WTC11 (cell line): ENCODE measurements around the gene SPHK1. TPM values are rescaled to one million over a fixed set of nuclear protein-coding genes. Genes with fewer than 3 reads are reported as not detected.

Experiments
- ATAC-seq: fragments of 200-7000 bp; cut with Tn5 transposase; 2 replicates; pipeline ENCODE4 v1.10.0; 2021; ENCODE audit warnings: mild to moderate bottlenecking, moderate library complexity
- CTCF ChIA-PET: fragments of 300-600 bp; sonication (Branson Sonifier 250); formaldehyde crosslinking; loops from one replicate; lab custom pipeline; 2021; ENCODE audit warnings: antibody characterized with exemption; lab: Charles Lee
- POLR2A ChIA-PET: fragments of 350-600 bp; sonication (Branson Sonifier 250); formaldehyde crosslinking; loops from one replicate; lab custom pipeline; 2021; ENCODE audit warnings: antibody characterized with exemption; lab: Charles Lee
- DNase-seq: peaks from one replicate; pipeline ENCODE4 v3.0.0; 2021; ENCODE audit warnings: low spot score
- H3K27ac Mint-ChIP-seq: 2 replicates; pipeline ENCODE4 v1.8.0; 2021; ENCODE audit warnings: mixed read lengths
- H3K27me3 Mint-ChIP-seq: 2 replicates; pipeline ENCODE4 v1.8.0; 2021; ENCODE audit warnings: low read depth, mild to moderate bottlenecking, moderate library complexity, mixed read lengths
- H3K36me3 Mint-ChIP-seq: 2 replicates; pipeline ENCODE4 v1.8.0; 2021; ENCODE audit warnings: mixed read lengths
- H3K4me1 Mint-ChIP-seq: 2 replicates; pipeline ENCODE4 v1.8.0; 2022; ENCODE audit warnings: mixed read lengths
- H3K4me3 Mint-ChIP-seq: 2 replicates; pipeline ENCODE4 v1.8.0; 2021; ENCODE audit warnings: mild to moderate bottlenecking, moderate library complexity, mixed read lengths
- H3K9me3 Mint-ChIP-seq: 2 replicates; pipeline ENCODE4 v1.8.0; 2021; ENCODE audit warnings: mixed read lengths
- ATF1 ChIP-seq: sonication (generic); formaldehyde crosslinking; IDR thresholded peaks from 2 replicates; pipeline ENCODE4 v1.8.1; 2023; ENCODE audit warnings: mild to moderate bottlenecking, moderate library complexity, missing genetic modification reagents
- CBFB ChIP-seq: sonication (generic); formaldehyde crosslinking; IDR thresholded peaks from 2 replicates; pipeline ENCODE4 v1.8.1; 2022; ENCODE audit warnings: mild to moderate bottlenecking, low read depth, missing genetic modification reagents
- CREB1 ChIP-seq: sonication (generic); formaldehyde crosslinking; IDR thresholded peaks from 2 replicates; pipeline ENCODE4 v1.8.0; 2023; ENCODE audit warnings: mild to moderate bottlenecking, missing genetic modification reagents
- ESRRA ChIP-seq: sonication (generic); formaldehyde crosslinking; IDR thresholded peaks from 2 replicates; pipeline ENCODE4 v1.8.1; 2022; ENCODE audit warnings: mild to moderate bottlenecking, missing genetic modification reagents, borderline replicate concordance
- HMGA2 ChIP-seq: fragments of 250-450 bp; sonication (Bioruptor Pico); IDR thresholded peaks from 2 replicates; pipeline ENCODE4 v1.4.0; 2021; ENCODE audit warnings: mild to moderate bottlenecking, moderate library complexity
- NFYB ChIP-seq: sonication (generic); formaldehyde crosslinking; conservative IDR thresholded peaks from 2 replicates; pipeline ENCODE4 v1.8.0; 2022; ENCODE audit warnings: low read depth, missing genetic modification reagents
- NR3C1 ChIP-seq: sonication (generic); formaldehyde crosslinking; conservative IDR thresholded peaks from 2 replicates; pipeline ENCODE4 v1.8.1; 2023; ENCODE audit warnings: low read depth, mild to moderate bottlenecking, missing genetic modification reagents
- TCF7 ChIP-seq: sonication (generic); formaldehyde crosslinking; IDR thresholded peaks from 2 replicates; pipeline ENCODE4 v1.8.0; 2022; ENCODE audit warnings: mild to moderate bottlenecking, low read depth, missing genetic modification reagents, moderate library complexity
- TEAD4 ChIP-seq: sonication (generic); formaldehyde crosslinking; IDR thresholded peaks from 2 replicates; pipeline ENCODE4 v1.8.0; 2022; ENCODE audit warnings: mild to moderate bottlenecking, missing genetic modification reagents
- TP53 ChIP-seq: sonication (generic); formaldehyde crosslinking; IDR thresholded peaks from 2 replicates; pipeline ENCODE4 v1.8.1; 2023; ENCODE audit warnings: mild to moderate bottlenecking, missing genetic modification reagents
- ZNF396 ChIP-seq: fragments of 250-450 bp; sonication (Bioruptor Pico); IDR thresholded peaks from 2 replicates; pipeline ENCODE4 v1.8.0; 2021; ENCODE audit warnings: mild to moderate bottlenecking, moderate library complexity, borderline replicate concordance
- total RNA-seq: library from RNA; stranded (reverse); gene quantifications from 3 replicates; pipeline ENCODE4 v1.2.3, GENCODE V29; 2021
- TF ChIP-seq, protein P1 (sequence below): sonication (generic); formaldehyde crosslinking; IDR thresholded peaks from 2 replicates; pipeline ENCODE4 v1.8.1; 2022; ENCODE audit warnings: missing genetic modification reagents, borderline replicate concordance
- TF ChIP-seq, protein P2 (sequence below): fragments of 250-450 bp; sonication (Bioruptor Pico); IDR thresholded peaks from 2 replicates; pipeline ENCODE4 v1.9.0; 2021; ENCODE audit warnings: mild to moderate bottlenecking, borderline replicate concordance
- TF ChIP-seq, protein P3 (sequence below): sonication (generic); formaldehyde crosslinking; IDR thresholded peaks from 2 replicates; pipeline ENCODE4 v1.8.0; 2022; ENCODE audit warnings: missing genetic modification reagents
- TF ChIP-seq, protein P4 (sequence below): sonication (generic); formaldehyde crosslinking; IDR thresholded peaks from 2 replicates; pipeline ENCODE4 v1.8.0; 2022; ENCODE audit warnings: mild to moderate bottlenecking, missing genetic modification reagents
- TF ChIP-seq, protein P5 (sequence below): sonication (generic); formaldehyde crosslinking; IDR thresholded peaks from 2 replicates; pipeline ENCODE4 v1.8.0; 2023; ENCODE audit warnings: missing genetic modification reagents

SPHK1 gene
- total RNA-seq, 1 experiment from 2014 or later, result 2.5 TPM

DNA sequence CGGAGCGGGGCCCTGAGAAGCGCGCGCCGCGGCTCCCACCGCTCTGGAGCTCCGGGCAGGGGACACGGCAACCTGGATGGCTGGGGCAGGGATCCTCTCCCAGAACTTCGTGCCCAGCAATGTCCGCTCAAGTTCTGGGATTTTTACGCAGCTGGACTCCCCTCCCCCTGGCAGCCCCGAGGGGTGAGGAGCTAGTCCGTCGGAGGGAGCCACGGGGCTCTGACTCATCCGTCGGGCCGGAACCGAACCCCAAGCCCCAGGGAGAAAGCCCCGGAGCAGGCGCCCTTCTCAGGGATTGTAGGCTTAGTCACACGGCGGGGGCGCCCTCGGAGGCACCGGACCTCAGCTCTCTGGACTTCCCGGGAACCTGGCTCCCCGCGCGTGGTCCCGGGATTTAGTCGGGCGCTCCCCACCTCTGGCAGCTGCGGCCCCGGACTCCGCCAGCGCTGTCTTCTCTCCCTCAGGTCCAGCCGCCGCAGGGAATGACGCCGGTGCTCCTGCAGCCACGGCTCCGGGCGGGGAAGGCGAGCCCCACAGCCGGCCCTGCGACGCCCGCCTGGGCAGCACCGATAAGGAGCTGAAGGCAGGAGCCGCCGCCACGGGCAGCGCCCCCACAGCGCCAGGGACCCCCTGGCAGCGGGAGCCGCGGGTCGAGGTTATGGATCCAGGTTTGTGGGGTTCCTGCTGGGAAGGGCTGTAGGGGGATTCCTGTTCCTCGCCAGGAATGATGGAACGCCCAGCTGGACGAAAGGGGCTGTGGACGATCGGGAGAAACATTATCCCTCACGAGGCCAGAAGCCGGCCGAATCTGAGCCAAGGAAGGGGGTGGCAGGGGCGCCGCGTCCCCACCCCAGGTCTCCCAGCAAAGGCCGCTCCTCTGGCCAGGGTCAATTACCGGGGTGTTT, 830 bp downstream of the SPHK1 start:
- ChIA-PET POLR2A (interaction anchor here (0.6 to 2.5 kb wide), 4 partner anchors 11 to 104 kb away, joined by 3 to 10 read pairs (median 6); partner anchors contain the start of gene PRPSAP1), CTCF (interaction anchor here (0.5 to 10.6 kb wide), 35 partner anchors 9 to 1382 kb away, joined by 3 to 135 read pairs (median 4); partner anchors contain the start of genes PRPSAP1 and RHBDF2)
- no peaks in the 10 kb centered on the region for H3K9me3 Mint-ChIP-seq
- DNase-seq (peak; percentile 44), ATAC-seq (no peak)
- no peak overlapping the region for H3K27ac Mint-ChIP-seq
- H3K4me3 Mint-ChIP-seq, result peak overlapping the region; percentile 47
- peaks cover 2% of the 10 kb centered on the region; the same call in 1 of the 2 replicates for H3K36me3 Mint-ChIP-seq
- peaks cover 26% of the 10 kb centered on the region for H3K4me1 Mint-ChIP-seq
- 0 out of 2 replicates have a peak, but pooled peaks have one; percentile 0 for TF ChIP-seq CBFB (CRISPR knock-in tag)
- TF ChIP-seq, protein P1, sequence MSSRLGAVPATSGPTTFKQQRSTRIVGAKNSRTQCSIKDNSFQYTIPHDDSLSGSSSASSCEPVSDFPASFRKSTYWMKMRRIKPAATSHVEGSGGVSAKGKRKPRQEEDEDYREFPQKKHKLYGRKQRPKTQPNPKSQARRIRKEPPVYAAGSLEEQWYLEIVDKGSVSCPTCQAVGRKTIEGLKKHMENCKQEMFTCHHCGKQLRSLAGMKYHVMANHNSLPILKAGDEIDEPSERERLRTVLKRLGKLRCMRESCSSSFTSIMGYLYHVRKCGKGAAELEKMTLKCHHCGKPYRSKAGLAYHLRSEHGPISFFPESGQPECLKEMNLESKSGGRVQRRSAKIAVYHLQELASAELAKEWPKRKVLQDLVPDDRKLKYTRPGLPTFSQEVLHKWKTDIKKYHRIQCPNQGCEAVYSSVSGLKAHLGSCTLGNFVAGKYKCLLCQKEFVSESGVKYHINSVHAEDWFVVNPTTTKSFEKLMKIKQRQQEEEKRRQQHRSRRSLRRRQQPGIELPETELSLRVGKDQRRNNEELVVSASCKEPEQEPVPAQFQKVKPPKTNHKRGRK (CRISPR knock-in tag), result no peak
- TF ChIP-seq TEAD4, result no peak
- TF ChIP-seq TP53 (CRISPR knock-in tag), result peak; percentile 81; the same call in 1 of the 2 replicates
- 0 out of 2 replicates have a peak, but pooled peaks have one; percentile 63 for TF ChIP-seq NR3C1
- H3K27me3 Mint-ChIP-seq, result peaks cover 47% of the 10 kb centered on the region

DNA sequence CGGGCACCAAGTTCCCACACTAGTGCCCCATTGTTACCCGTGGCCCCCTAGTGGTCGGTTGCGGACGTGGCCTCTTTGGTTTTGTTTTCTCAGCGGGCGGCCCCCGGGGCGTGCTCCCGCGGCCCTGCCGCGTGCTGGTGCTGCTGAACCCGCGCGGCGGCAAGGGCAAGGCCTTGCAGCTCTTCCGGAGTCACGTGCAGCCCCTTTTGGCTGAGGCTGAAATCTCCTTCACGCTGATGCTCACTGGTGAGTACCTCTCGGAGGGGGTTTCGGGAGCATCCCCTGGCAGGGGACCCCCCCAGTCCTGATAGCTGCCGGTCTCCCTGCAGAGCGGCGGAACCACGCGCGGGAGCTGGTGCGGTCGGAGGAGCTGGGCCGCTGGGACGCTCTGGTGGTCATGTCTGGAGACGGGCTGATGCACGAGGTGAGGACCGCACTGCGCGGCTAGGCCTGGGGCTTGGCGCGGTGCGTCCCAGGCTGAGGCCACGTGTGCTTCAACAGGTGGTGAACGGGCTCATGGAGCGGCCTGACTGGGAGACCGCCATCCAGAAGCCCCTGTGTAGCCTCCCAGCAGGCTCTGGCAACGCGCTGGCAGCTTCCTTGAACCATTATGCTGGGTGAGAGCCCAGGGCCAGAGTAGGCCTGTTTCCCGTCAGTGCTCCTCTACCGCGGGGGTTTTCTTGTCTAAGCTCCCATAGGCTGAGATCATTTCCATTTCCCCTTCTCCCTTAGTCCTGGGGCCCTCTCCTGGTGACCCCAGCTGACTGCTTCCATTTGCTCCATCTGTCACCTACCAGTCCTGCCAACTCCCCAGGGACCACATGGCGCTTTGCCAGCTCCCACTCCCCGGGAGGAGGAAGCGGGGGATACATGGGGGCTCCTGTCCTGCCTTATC, 1.7 kb downstream of the SPHK1 start:
- Mint-ChIP-seq H3K27ac (no peak overlapping the region), H3K9me3 (no peaks in the 10 kb centered on the region), H3K27me3 (peaks cover 42% of the 10 kb centered on the region), H3K36me3 (peaks cover 6% of the 10 kb centered on the region; the same call in 1 of the 2 replicates), H3K4me1 (peaks cover 32% of the 10 kb centered on the region), H3K4me3 (peak overlapping the region; percentile 36; the same call in 1 of the 2 replicates)
- DNase-seq (peak; percentile 88), ATAC-seq (peak; percentile 0; the same call in 1 of the 2 replicates)
- ChIA-PET CTCF (interaction anchor here (0.5 to 10.6 kb wide), 32 partner anchors 10 to 481 kb away, joined by 3 to 135 read pairs (median 4); partner anchors contain the start of genes MRPL38, PRPSAP1, RHBDF2 and ZACN), POLR2A (interaction anchor here (0.6 to 2.5 kb wide), 3 partner anchors 21 to 103 kb away, joined by 4 to 10 read pairs (median 4); partner anchors contain the start of gene PRPSAP1)
- TF ChIP-seq NR3C1 (no peak), TCF7 (CRISPR knock-in tag) (peak; percentile 68; the same call in 1 of the 2 replicates), ATF1 (CRISPR knock-in tag) (0 out of 2 replicates have a peak, but pooled peaks have one; percentile 32), ESRRA (CRISPR knock-in tag) (peak; percentile 46; the same call in 1 of the 2 replicates), HMGA2 (no peak), NFYB (CRISPR knock-in tag) (peak; percentile 33; the same call in 1 of the 2 replicates), CREB1 (CRISPR knock-in tag) (peak; percentile 81), ZNF396 (CRISPR knock-in tag) (no peak)
- TF ChIP-seq, protein P2, sequence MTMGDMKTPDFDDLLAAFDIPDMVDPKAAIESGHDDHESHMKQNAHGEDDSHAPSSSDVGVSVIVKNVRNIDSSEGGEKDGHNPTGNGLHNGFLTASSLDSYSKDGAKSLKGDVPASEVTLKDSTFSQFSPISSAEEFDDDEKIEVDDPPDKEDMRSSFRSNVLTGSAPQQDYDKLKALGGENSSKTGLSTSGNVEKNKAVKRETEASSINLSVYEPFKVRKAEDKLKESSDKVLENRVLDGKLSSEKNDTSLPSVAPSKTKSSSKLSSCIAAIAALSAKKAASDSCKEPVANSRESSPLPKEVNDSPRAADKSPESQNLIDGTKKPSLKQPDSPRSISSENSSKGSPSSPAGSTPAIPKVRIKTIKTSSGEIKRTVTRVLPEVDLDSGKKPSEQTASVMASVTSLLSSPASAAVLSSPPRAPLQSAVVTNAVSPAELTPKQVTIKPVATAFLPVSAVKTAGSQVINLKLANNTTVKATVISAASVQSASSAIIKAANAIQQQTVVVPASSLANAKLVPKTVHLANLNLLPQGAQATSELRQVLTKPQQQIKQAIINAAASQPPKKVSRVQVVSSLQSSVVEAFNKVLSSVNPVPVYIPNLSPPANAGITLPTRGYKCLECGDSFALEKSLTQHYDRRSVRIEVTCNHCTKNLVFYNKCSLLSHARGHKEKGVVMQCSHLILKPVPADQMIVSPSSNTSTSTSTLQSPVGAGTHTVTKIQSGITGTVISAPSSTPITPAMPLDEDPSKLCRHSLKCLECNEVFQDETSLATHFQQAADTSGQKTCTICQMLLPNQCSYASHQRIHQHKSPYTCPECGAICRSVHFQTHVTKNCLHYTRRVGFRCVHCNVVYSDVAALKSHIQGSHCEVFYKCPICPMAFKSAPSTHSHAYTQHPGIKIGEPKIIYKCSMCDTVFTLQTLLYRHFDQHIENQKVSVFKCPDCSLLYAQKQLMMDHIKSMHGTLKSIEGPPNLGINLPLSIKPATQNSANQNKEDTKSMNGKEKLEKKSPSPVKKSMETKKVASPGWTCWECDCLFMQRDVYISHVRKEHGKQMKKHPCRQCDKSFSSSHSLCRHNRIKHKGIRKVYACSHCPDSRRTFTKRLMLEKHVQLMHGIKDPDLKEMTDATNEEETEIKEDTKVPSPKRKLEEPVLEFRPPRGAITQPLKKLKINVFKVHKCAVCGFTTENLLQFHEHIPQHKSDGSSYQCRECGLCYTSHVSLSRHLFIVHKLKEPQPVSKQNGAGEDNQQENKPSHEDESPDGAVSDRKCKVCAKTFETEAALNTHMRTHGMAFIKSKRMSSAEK (CRISPR knock-in tag), result peak; percentile 75; the same call in 1 of the 2 replicates
- TF ChIP-seq, protein P3, sequence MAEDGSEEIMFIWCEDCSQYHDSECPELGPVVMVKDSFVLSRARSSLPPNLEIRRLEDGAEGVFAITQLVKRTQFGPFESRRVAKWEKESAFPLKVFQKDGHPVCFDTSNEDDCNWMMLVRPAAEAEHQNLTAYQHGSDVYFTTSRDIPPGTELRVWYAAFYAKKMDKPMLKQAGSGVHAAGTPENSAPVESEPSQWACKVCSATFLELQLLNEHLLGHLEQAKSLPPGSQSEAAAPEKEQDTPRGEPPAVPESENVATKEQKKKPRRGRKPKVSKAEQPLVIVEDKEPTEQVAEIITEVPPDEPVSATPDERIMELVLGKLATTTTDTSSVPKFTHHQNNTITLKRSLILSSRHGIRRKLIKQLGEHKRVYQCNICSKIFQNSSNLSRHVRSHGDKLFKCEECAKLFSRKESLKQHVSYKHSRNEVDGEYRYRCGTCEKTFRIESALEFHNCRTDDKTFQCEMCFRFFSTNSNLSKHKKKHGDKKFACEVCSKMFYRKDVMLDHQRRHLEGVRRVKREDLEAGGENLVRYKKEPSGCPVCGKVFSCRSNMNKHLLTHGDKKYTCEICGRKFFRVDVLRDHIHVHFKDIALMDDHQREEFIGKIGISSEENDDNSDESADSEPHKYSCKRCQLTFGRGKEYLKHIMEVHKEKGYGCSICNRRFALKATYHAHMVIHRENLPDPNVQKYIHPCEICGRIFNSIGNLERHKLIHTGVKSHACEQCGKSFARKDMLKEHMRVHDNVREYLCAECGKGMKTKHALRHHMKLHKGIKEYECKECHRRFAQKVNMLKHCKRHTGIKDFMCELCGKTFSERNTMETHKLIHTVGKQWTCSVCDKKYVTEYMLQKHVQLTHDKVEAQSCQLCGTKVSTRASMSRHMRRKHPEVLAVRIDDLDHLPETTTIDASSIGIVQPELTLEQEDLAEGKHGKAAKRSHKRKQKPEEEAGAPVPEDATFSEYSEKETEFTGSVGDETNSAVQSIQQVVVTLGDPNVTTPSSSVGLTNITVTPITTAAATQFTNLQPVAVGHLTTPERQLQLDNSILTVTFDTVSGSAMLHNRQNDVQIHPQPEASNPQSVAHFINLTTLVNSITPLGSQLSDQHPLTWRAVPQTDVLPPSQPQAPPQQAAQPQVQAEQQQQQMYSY, result no peak
- TF ChIP-seq, protein P4, sequence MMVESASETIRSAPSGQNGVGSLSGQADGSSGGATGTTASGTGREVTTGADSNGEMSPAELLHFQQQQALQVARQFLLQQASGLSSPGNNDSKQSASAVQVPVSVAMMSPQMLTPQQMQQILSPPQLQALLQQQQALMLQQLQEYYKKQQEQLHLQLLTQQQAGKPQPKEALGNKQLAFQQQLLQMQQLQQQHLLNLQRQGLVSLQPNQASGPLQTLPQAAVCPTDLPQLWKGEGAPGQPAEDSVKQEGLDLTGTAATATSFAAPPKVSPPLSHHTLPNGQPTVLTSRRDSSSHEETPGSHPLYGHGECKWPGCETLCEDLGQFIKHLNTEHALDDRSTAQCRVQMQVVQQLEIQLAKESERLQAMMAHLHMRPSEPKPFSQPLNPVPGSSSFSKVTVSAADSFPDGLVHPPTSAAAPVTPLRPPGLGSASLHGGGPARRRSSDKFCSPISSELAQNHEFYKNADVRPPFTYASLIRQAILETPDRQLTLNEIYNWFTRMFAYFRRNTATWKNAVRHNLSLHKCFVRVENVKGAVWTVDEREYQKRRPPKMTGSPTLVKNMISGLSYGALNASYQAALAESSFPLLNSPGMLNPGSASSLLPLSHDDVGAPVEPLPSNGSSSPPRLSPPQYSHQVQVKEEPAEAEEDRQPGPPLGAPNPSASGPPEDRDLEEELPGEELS (CRISPR knock-in tag), result peak; percentile 63; the same call in 1 of the 2 replicates
- TF ChIP-seq, protein P5, sequence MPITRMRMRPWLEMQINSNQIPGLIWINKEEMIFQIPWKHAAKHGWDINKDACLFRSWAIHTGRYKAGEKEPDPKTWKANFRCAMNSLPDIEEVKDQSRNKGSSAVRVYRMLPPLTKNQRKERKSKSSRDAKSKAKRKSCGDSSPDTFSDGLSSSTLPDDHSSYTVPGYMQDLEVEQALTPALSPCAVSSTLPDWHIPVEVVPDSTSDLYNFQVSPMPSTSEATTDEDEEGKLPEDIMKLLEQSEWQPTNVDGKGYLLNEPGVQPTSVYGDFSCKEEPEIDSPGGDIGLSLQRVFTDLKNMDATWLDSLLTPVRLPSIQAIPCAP, result peak; percentile 56; the same call in 1 of the 2 replicates
